Endothelial cell of umbilical vein (primary cell): Measurements from ENCODE around the gene DAW1.

ENCODE experiments used
- MYC ChIP-seq: IDR thresholded peaks from one replicate; pipeline ENCODE4 v1.6.1; 2011; ENCODE audit warnings: mild to moderate bottlenecking, low read depth, low read length
- POLR2A ChIP-seq: IDR thresholded peaks from 2 replicates; pipeline ENCODE4 v1.6.1; 2012; ENCODE audit warnings: low read depth, mild to moderate bottlenecking, control low read depth, low read length
- TF ChIP-seq, protein P1 (sequence below), 2 donors: IDR thresholded peaks; 1 replicate in 1 of 2; 2 replicates in 1 of 2; pipeline ENCODE4 v1.5.1; 2011; ENCODE audit warnings: low read length in 2 of 2, mild to moderate bottlenecking in 2 of 2, moderate library complexity in 2 of 2, control low read depth in 1 of 2, inconsistent platforms in 1 of 2, low read depth in 1 of 2; ENCODE audit not compliant: insufficient read depth in 1 of 2; ENCODE audit errors: extremely low read depth in 1 of 2

DNA sequence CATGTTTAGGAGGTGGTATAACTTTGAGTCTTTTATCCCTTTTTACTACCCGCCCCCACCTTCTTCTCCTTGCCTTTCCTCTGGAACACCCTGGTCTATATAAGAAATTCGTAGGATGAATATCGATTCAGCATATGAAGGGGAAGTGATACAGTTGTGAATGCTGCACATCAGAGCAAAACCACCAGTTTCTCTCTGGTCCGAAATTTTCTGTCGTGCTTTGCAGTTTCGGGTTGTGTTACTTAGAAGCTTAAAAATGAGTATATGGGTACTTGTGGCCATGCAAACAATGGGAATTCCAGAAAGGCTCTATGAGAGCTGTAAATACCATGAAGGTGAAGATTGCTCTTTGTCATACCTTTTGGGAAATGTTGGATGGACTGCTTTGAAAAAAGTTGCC, 60.6 kb downstream of the DAW1 start:
- no peak for TF ChIP-seq MYC
- TF ChIP-seq POLR2A: no peak
- TF ChIP-seq, protein P1, sequence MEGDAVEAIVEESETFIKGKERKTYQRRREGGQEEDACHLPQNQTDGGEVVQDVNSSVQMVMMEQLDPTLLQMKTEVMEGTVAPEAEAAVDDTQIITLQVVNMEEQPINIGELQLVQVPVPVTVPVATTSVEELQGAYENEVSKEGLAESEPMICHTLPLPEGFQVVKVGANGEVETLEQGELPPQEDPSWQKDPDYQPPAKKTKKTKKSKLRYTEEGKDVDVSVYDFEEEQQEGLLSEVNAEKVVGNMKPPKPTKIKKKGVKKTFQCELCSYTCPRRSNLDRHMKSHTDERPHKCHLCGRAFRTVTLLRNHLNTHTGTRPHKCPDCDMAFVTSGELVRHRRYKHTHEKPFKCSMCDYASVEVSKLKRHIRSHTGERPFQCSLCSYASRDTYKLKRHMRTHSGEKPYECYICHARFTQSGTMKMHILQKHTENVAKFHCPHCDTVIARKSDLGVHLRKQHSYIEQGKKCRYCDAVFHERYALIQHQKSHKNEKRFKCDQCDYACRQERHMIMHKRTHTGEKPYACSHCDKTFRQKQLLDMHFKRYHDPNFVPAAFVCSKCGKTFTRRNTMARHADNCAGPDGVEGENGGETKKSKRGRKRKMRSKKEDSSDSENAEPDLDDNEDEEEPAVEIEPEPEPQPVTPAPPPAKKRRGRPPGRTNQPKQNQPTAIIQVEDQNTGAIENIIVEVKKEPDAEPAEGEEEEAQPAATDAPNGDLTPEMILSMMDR (IDR thresholded peaks at IDR 0.05; ENCODE audit: extremely low read depth in 1 of 2, insufficient read depth in 1 of 2, low read depth in 1 of 2, low read length in 2 of 2): no peak
